ENCODE measurements around the gene LDAH.

LDAH gene

GRCh38 chr2:20649976-20650375 is 172.9 kb downstream of the LDAH start:
- Histone ChIP-seq H4K8ac (ENCODE audit: low read depth, low read length) (no peak overlapping the region), H3K18ac (ENCODE audit: low read length) (no peak overlapping the region), H2AFZ (ENCODE audit: low read length) (no peak overlapping the region), H2AK5ac (ENCODE audit: low read depth, low read length) (peak overlapping the region; percentile 31), H3K4me1 (ENCODE audit: control insufficient read depth in 2 of 2, insufficient read depth in 1 of 2, low read depth in 1 of 2, low read length in 2 of 2) (peaks cover 6 to 24% of the 10 kb centered on the region in 2 donors), H3K27ac (replicated peaks; ENCODE audit: low read length) (no peak overlapping the region), H3K14ac (ENCODE audit: low read length) (no peak overlapping the region), H4K91ac (ENCODE audit: low read depth, low read length, poor library complexity) (no peak overlapping the region), H3K27me3 (ENCODE audit: control insufficient read depth in 3 of 3, insufficient read depth in 3 of 3, low read depth in 1 of 3, low read length in 3 of 3) (peaks cover 0 to 18% (median 2%) of the 10 kb centered on the region in 3 experiments), H2BK120ac (ENCODE audit: low read depth, low read length) (no peak overlapping the region), H2BK15ac (ENCODE audit: low read length) (peak overlapping the region; percentile 16), H3K4ac (ENCODE audit: low read length) (no peak overlapping the region), H3K4me2 (ENCODE audit: insufficient read depth, low read length, poor library complexity, severe bottlenecking) (no peak overlapping the region), H2BK12ac (ENCODE audit: low read length) (no peak overlapping the region), H3K4me3 (ENCODE audit: low read length in 2 of 2) (peak overlapping the region; percentile 84 to 89), H3K23ac (ENCODE audit: low read depth, low read length, poor library complexity) (no peak overlapping the region), H3K9me3 (replicated peaks in 1 of 2; ENCODE audit: control insufficient read depth in 2 of 2, insufficient read depth in 1 of 2, low read depth in 1 of 2, low read length in 2 of 2) (no peaks in the 10 kb centered on the region), H2BK5ac (ENCODE audit: low read length) (no peak overlapping the region), H3K36me3 (replicated peaks in 1 of 2; ENCODE audit: control insufficient read depth in 2 of 2, insufficient read depth in 2 of 2, low read length in 2 of 2) (peaks cover 0 to 4% of the 10 kb centered on the region in 2 donors), H3K79me1 (ENCODE audit: low read depth, low read length) (no peaks in the 10 kb centered on the region), H3K9ac (ENCODE audit: low read depth, low read length, poor library complexity) (peak overlapping the region; percentile 36)
- no CpG with 5 or more reads among the region's 7 CpGs for WGBS, 2 donors (ENCODE audit: extremely low coverage in 2 of 2, insufficient read length in 2 of 2, insufficient replicate concordance in 1 of 2)
- no peak for DNase-seq (ENCODE audit: low spot score)

GRCh38 chr2:20649576-20649975 is 173.3 kb downstream of the LDAH start:
- H3K18ac ChIP-seq (ENCODE audit: low read length): no peak overlapping the region

GRCh38 chr2:20648831-20649230 is 174.1 kb downstream of the LDAH start:
- Histone ChIP-seq H3K36me3 (replicated peaks in 1 of 2; ENCODE audit: control insufficient read depth in 2 of 2, insufficient read depth in 2 of 2, low read length in 2 of 2) (peaks cover 0 to 8% of the 10 kb centered on the region in 2 donors), H3K27me3 (ENCODE audit: control insufficient read depth in 3 of 3, insufficient read depth in 3 of 3, low read depth in 1 of 3, low read length in 3 of 3) (peaks cover 0 to 10% (median 2%) of the 10 kb centered on the region in 3 experiments), H2AK5ac (ENCODE audit: low read depth, low read length) (no peak overlapping the region), H3K23ac (ENCODE audit: low read depth, low read length, poor library complexity) (no peak overlapping the region), H4K91ac (ENCODE audit: low read depth, low read length, poor library complexity) (no peak overlapping the region), H3K14ac (ENCODE audit: low read length) (no peak overlapping the region), H3K18ac (ENCODE audit: low read length) (no peak overlapping the region), H3K9me3 (replicated peaks in 1 of 2; ENCODE audit: control insufficient read depth in 2 of 2, insufficient read depth in 1 of 2, low read depth in 1 of 2, low read length in 2 of 2) (no peaks in the 10 kb centered on the region), H2BK15ac (ENCODE audit: low read length) (no peak overlapping the region), H3K79me1 (ENCODE audit: low read depth, low read length) (no peaks in the 10 kb centered on the region), H2AFZ (ENCODE audit: low read length) (no peak overlapping the region), H2BK12ac (ENCODE audit: low read length) (no peak overlapping the region), H3K4ac (ENCODE audit: low read length) (no peak overlapping the region), H2BK120ac (ENCODE audit: low read depth, low read length) (peak overlapping the region; percentile 14), H3K9ac (ENCODE audit: low read depth, low read length, poor library complexity) (no peak overlapping the region), H3K27ac (replicated peaks; ENCODE audit: low read length) (no peak overlapping the region), H3K4me2 (ENCODE audit: insufficient read depth, low read length, poor library complexity, severe bottlenecking) (no peak overlapping the region), H3K4me1 (ENCODE audit: control insufficient read depth in 2 of 2, insufficient read depth in 1 of 2, low read depth in 1 of 2, low read length in 2 of 2) (peaks cover 6 to 24% of the 10 kb centered on the region in 2 donors), H3K4me3 (ENCODE audit: low read length in 2 of 2) (no peak overlapping the region), H4K8ac (ENCODE audit: low read depth, low read length) (no peak overlapping the region), H2BK5ac (ENCODE audit: low read length) (peak overlapping the region; percentile 47)
- no CpG with 5 or more reads among the region's 9 CpGs for WGBS, 2 donors (ENCODE audit: extremely low coverage in 2 of 2, insufficient read length in 2 of 2, insufficient replicate concordance in 1 of 2)
- DNase-seq (ENCODE audit: low spot score): no peak

More at GRCh38 chr2:20649576-20649975, 173.3 kb downstream of the LDAH start:
- H4K8ac ChIP-seq (ENCODE audit: low read depth, low read length): no peak overlapping the region
- H2BK5ac ChIP-seq (ENCODE audit: low read length): peak overlapping the region; percentile 47
- no peak overlapping the region for H3K14ac ChIP-seq (ENCODE audit: low read length)
- DNase-seq (ENCODE audit: low spot score): no peak
- no peaks in the 10 kb centered on the region for H3K79me1 ChIP-seq (ENCODE audit: low read depth, low read length)
- H4K91ac ChIP-seq (ENCODE audit: low read depth, low read length, poor library complexity): peak overlapping the region; percentile 77
- no peak overlapping the region for H3K4me3 ChIP-seq (ENCODE audit: low read length in 2 of 2)
- peak overlapping the region; percentile 36 for H3K9ac ChIP-seq (ENCODE audit: low read depth, low read length, poor library complexity)
- H2AFZ ChIP-seq (ENCODE audit: low read length): no peak overlapping the region
- no peak overlapping the region for H3K4me2 ChIP-seq (ENCODE audit: insufficient read depth, low read length, poor library complexity, severe bottlenecking)
- H2AK5ac ChIP-seq (ENCODE audit: low read depth, low read length): peak overlapping the region; percentile 31
- no peaks in the 10 kb centered on the region for H3K9me3 ChIP-seq (replicated peaks in 1 of 2; ENCODE audit: control insufficient read depth in 2 of 2, insufficient read depth in 1 of 2, low read depth in 1 of 2, low read length in 2 of 2)
- no peak overlapping the region for H3K23ac ChIP-seq (ENCODE audit: low read depth, low read length, poor library complexity)
- peaks cover 0 to 8% of the 10 kb centered on the region in 2 donors for H3K36me3 ChIP-seq (replicated peaks in 1 of 2; ENCODE audit: control insufficient read depth in 2 of 2, insufficient read depth in 2 of 2, low read length in 2 of 2)
- no peak overlapping the region for H3K4ac ChIP-seq (ENCODE audit: low read length)
- peak overlapping the region; percentile 16 for H2BK15ac ChIP-seq (ENCODE audit: low read length)
- H2BK120ac ChIP-seq (ENCODE audit: low read depth, low read length): no peak overlapping the region
- no CpG with 5 or more reads among the region's 11 CpGs for WGBS, 2 donors (ENCODE audit: extremely low coverage in 2 of 2, insufficient read length in 2 of 2, insufficient replicate concordance in 1 of 2)
- peaks cover 0 to 16% (median 2%) of the 10 kb centered on the region in 3 experiments for H3K27me3 ChIP-seq (ENCODE audit: control insufficient read depth in 3 of 3, insufficient read depth in 3 of 3, low read depth in 1 of 3, low read length in 3 of 3)
- H3K4me1 ChIP-seq (ENCODE audit: control insufficient read depth in 2 of 2, insufficient read depth in 1 of 2, low read depth in 1 of 2, low read length in 2 of 2): peaks cover 6 to 24% of the 10 kb centered on the region in 2 donors
- no peak overlapping the region for H3K27ac ChIP-seq (replicated peaks; ENCODE audit: low read length)
- H2BK12ac ChIP-seq (ENCODE audit: low read length): no peak overlapping the region

- no peak overlapping the region for H4K8ac ChIP-seq (ENCODE audit: low read depth, low read length)
- no peak overlapping the region for H2BK120ac ChIP-seq (ENCODE audit: low read depth, low read length)
- H3K79me1 ChIP-seq (ENCODE audit: low read depth, low read length): no peaks in the 10 kb centered on the region
- H3K4ac ChIP-seq (ENCODE audit: low read length): no peak overlapping the region
- H3K36me3 ChIP-seq (replicated peaks in 1 of 2; ENCODE audit: control insufficient read depth in 2 of 2, insufficient read depth in 2 of 2, low read length in 2 of 2): peaks cover 0 to 8% of the 10 kb centered on the region in 2 donors
- H3K18ac ChIP-seq (ENCODE audit: low read length): peak overlapping the region; percentile 6
- H3K27me3 ChIP-seq (ENCODE audit: control insufficient read depth in 3 of 3, insufficient read depth in 3 of 3, low read depth in 1 of 3, low read length in 3 of 3): peaks cover 0 to 9% (median 2%) of the 10 kb centered on the region in 3 experiments
- DNase-seq (ENCODE audit: low spot score): no peak
- no peak overlapping the region for H2BK12ac ChIP-seq (ENCODE audit: low read length)
- no CpG with 5 or more reads among the region's 4 CpGs for WGBS, 2 donors (ENCODE audit: extremely low coverage in 2 of 2, insufficient read length in 2 of 2, insufficient replicate concordance in 1 of 2)
- H3K4me3 ChIP-seq (ENCODE audit: low read length in 2 of 2): no peak overlapping the region
- no peak overlapping the region for H2BK15ac ChIP-seq (ENCODE audit: low read length)
- no peak overlapping the region for H3K27ac ChIP-seq (replicated peaks; ENCODE audit: low read length)
- H4K91ac ChIP-seq (ENCODE audit: low read depth, low read length, poor library complexity): no peak overlapping the region
- no peak overlapping the region for H3K23ac ChIP-seq (ENCODE audit: low read depth, low read length, poor library complexity)
- H2AK5ac ChIP-seq (ENCODE audit: low read depth, low read length): no peak overlapping the region
- H3K9ac ChIP-seq (ENCODE audit: low read depth, low read length, poor library complexity): no peak overlapping the region
- H2BK5ac ChIP-seq (ENCODE audit: low read length): peak overlapping the region; percentile 58
- no peak overlapping the region for H3K14ac ChIP-seq (ENCODE audit: low read length)
- H3K4me2 ChIP-seq (ENCODE audit: insufficient read depth, low read length, poor library complexity, severe bottlenecking): no peak overlapping the region
- H2AFZ ChIP-seq (ENCODE audit: low read length): no peak overlapping the region
- H3K9me3 ChIP-seq (replicated peaks in 1 of 2; ENCODE audit: control insufficient read depth in 2 of 2, insufficient read depth in 1 of 2, low read depth in 1 of 2, low read length in 2 of 2): no peaks in the 10 kb centered on the region
- H3K4me1 ChIP-seq (ENCODE audit: control insufficient read depth in 2 of 2, insufficient read depth in 1 of 2, low read depth in 1 of 2, low read length in 2 of 2): peaks cover 6 to 24% of the 10 kb centered on the region in 2 donors
Observed at GRCh38 chr2:20648206-20648605, 174.7 kb downstream of the LDAH start.
